PC-9 (cell line): ENCODE results near the gene C19orf18. TPM values are rescaled to one million over a fixed set of nuclear protein-coding genes. Genes with fewer than 3 reads are reported as not detected.

Experiments used
- BruUV-seq: library from RNA; stranded (reverse); fragments of 400-500 nt; replicated peaks from 2 replicates; lab custom pipeline; 2021; lab: Mats Ljungman, UMichigan
- CTCF ChIA-PET: fragments of 300-600 bp; sonication (Branson Sonifier 250); formaldehyde crosslinking; loops from one replicate; lab custom pipeline; 2022; ENCODE audit warnings: antibody characterized with exemption; lab: Charles Lee
- POLR2A ChIA-PET: fragments of 300-600 bp; sonication (Branson Sonifier 250); formaldehyde crosslinking; loops from one replicate; lab custom pipeline; 2022; ENCODE audit warnings: antibody characterized with exemption; ENCODE audit not compliant: unreplicated experiment; lab: Charles Lee
- DNase-seq, 2 experiments: peaks; one replicate each; pipeline versions ENCODE4 v3.0.0 to v3.0.0-alpha.2; 2015 to 2022; ENCODE audit warnings: mixed read lengths in 1 of 2
- H2AFZ ChIP-seq: fragments of 200-600 bp; sonication (generic); 2 replicates; pipeline ENCODE4 v1.8.1; 2017; ENCODE audit warnings: antibody characterized with exemption
- H3F3A ChIP-seq: fragments of 200-600 bp; sonication (generic); 2 replicates; pipeline ENCODE4 v1.8.1; 2017; ENCODE audit warnings: antibody characterized with exemption, mild to moderate bottlenecking, low read depth; ENCODE audit not compliant: insufficient read depth
- H3K27ac ChIP-seq: fragments of 200-600 bp; sonication (generic); 2 replicates; pipeline ENCODE4 v1.6.1; 2016; ENCODE audit warnings: mixed run types
- H3K27me3 ChIP-seq: fragments of 200-600 bp; sonication (generic); 2 replicates; pipeline ENCODE4 v1.6.1; 2016; ENCODE audit warnings: low read depth, mixed run types; ENCODE audit not compliant: insufficient read depth
- H3K36me3 ChIP-seq: fragments of 200-600 bp; sonication (generic); 2 replicates; pipeline ENCODE4 v1.6.1; 2016; ENCODE audit warnings: low read depth, mixed run types
- H3K4me1 ChIP-seq: fragments of 200-600 bp; sonication (generic); replicated peaks from 2 replicates; pipeline ENCODE4 v1.6.1; 2016; ENCODE audit warnings: mixed run types; ENCODE audit not compliant: insufficient read depth
- H3K4me2 ChIP-seq: fragments of 200-600 bp; sonication (generic); 2 replicates; pipeline ENCODE4 v1.6.1; 2017; ENCODE audit warnings: mixed run types
- H3K4me3 ChIP-seq: fragments of 200-600 bp; sonication (generic); 2 replicates; pipeline ENCODE4 v1.6.1; 2016; ENCODE audit warnings: mixed run types
- H3K79me2 ChIP-seq: fragments of 200-600 bp; sonication (generic); 2 replicates; pipeline ENCODE4 v1.6.1; 2017; ENCODE audit warnings: low read depth, mixed run types
- H3K9me2 ChIP-seq: fragments of 200-600 bp; sonication (generic); 2 replicates; pipeline ENCODE4 v1.8.1; 2017; ENCODE audit warnings: mild to moderate bottlenecking; ENCODE audit not compliant: insufficient read depth
- H3K9me3 ChIP-seq: fragments of 200-600 bp; sonication (generic); 2 replicates; pipeline ENCODE4 v1.8.1; 2016; ENCODE audit warnings: low read depth; ENCODE audit not compliant: insufficient read depth
- H4K20me1 ChIP-seq: fragments of 200-600 bp; sonication (generic); 2 replicates; pipeline ENCODE4 v1.8.1; 2017; ENCODE audit not compliant: insufficient read depth
- EZH2 ChIP-seq: fragments of 200-600 bp; sonication (generic); IDR thresholded peaks from 2 replicates; pipeline ENCODE4 v1.8.0; 2017; ENCODE audit warnings: antibody characterized with exemption, low read depth
- intact Hi-C: fragments of 100-400 bp; cut with micrococcal nuclease; formaldehyde crosslinking; loops from one replicate; pipeline ENCODE4 v1.10.0; 2022; ENCODE audit not compliant: unreplicated experiment
- total RNA-seq: library from RNA; stranded (reverse); gene quantifications from 2 replicates; pipeline ENCODE4 v1.2.3, GENCODE V29; 2021
- TF ChIP-seq, protein P1 (sequence below): fragments of 200-600 bp; sonication (generic); conservative IDR thresholded peaks from 2 replicates; pipeline ENCODE4 v1.6.1; 2017; ENCODE audit warnings: mixed run types, antibody characterized with exemption, mild to moderate bottlenecking, moderate library complexity

The C19orf18 gene
- total RNA-seq, 1 experiment from 2014 or later: not detected

DNA sequence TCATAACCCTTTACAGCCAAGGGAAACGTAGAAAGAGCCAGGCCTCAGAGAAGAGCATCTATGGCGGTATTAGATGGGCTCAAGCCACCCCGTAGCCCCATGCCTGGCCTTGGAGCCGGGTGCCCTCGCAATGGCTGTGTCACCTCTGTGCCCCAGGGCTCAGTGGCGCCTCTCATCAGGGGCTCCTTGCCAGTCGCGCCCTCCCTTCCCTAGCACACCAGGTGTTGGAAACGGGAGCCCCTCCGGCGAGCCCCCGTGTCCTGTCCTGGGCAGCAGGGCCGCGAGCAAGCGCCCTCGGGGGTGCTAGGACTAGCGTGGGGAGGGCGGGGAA is 27.3 kb downstream of the C19orf18 start:
- no peak for TF ChIP-seq EZH2
- TF ChIP-seq, protein P1, sequence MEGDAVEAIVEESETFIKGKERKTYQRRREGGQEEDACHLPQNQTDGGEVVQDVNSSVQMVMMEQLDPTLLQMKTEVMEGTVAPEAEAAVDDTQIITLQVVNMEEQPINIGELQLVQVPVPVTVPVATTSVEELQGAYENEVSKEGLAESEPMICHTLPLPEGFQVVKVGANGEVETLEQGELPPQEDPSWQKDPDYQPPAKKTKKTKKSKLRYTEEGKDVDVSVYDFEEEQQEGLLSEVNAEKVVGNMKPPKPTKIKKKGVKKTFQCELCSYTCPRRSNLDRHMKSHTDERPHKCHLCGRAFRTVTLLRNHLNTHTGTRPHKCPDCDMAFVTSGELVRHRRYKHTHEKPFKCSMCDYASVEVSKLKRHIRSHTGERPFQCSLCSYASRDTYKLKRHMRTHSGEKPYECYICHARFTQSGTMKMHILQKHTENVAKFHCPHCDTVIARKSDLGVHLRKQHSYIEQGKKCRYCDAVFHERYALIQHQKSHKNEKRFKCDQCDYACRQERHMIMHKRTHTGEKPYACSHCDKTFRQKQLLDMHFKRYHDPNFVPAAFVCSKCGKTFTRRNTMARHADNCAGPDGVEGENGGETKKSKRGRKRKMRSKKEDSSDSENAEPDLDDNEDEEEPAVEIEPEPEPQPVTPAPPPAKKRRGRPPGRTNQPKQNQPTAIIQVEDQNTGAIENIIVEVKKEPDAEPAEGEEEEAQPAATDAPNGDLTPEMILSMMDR: no peak
- Histone ChIP-seq H3K9me2 (no peaks in the 10 kb centered on the region), H3K4me1 (peaks cover 9% of the 10 kb centered on the region), H3K27ac (peak overlapping the region; percentile 35; the same call in 1 of the 2 replicates), H3K4me3 (peak overlapping the region; percentile 91), H3K9me3 (peaks cover 63% of the 10 kb centered on the region), H3F3A (peaks cover 6% of the 10 kb centered on the region; the same call in 1 of the 2 replicates), H3K27me3 (0 out of 2 replicates have a peak, but pooled peaks cover 4% of the 10 kb centered on the region), H4K20me1 (no peaks in the 10 kb centered on the region), H3K36me3 (peaks cover 27% of the 10 kb centered on the region), H3K4me2 (peak overlapping the region; percentile 91), H2AFZ (peak overlapping the region; percentile 96), H3K79me2 (peaks cover 27% of the 10 kb centered on the region)
- ChIA-PET CTCF (no interaction called here), POLR2A (no interaction called here)
- intact Hi-C loops: loop anchor here (1.0 kb wide), 4 partner anchors 55 to 470 kb away; partner anchors contain the start of genes ZNF606 and ZNF772
- no TSS peak for BruUV-seq
- peak in 1 of 2 experiments; percentile 5 for DNase-seq

DNA sequence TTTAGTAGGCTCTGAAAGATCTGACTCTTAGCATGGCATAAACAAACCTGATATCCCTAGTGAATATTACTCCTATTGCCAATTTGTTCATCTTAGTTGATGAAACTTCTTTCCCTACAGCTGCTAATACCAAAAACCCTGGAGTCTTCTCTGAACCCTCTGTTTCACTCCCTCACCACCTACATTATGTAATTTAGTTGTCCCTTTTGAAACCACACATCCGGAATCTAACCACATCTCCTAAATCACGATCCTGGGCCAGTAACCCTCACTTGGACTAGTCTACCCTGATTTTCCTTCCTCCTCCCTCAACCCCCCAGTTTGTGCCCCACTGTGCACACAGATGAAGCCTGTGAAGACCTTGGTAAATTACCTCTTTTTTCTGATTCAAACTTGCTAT is 28.0 kb downstream of the C19orf18 start:
- Histone ChIP-seq H3K4me2 (peak overlapping the region; percentile 91), H4K20me1 (no peaks in the 10 kb centered on the region), H3K27ac (no peak overlapping the region), H2AFZ (no peak overlapping the region), H3K27me3 (no peaks in the 10 kb centered on the region), H3K36me3 (peaks cover 34% of the 10 kb centered on the region), H3K4me1 (peaks cover 9% of the 10 kb centered on the region), H3K4me3 (peak overlapping the region; percentile 91), H3K9me2 (no peaks in the 10 kb centered on the region), H3K79me2 (peaks cover 27% of the 10 kb centered on the region), H3K9me3 (peaks cover 70% of the 10 kb centered on the region), H3F3A (peaks cover 6% of the 10 kb centered on the region; the same call in 1 of the 2 replicates)
- intact Hi-C loops: no loop called here
- ChIA-PET CTCF (no interaction called here), POLR2A (no interaction called here)
- no peak for TF ChIP-seq EZH2
- TF ChIP-seq, protein P1: no peak
- DNase-seq: no peak
- BruUV-seq: no TSS peak

DNA sequence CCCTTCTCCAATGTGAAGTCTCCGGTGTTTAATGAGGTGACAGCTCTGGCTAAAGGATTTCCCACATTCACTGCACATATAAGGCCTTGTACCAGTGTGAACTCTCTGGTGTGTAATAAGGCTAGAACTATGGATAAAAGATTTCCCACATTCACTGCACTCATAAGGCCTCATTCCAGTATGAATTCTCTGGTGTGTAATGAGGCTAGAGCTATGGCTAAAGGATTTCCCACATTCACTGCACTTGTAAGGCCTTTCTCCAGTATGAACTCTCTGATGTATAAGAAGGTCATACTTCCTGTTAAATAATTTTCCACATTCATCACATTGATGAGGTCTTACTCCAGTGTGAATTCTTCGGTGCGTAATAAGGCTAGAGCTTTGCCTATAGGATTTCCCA is 32.7 kb downstream of the C19orf18 start:
- intact Hi-C loops: no loop called here
- no TSS peak for BruUV-seq
- no peak overlapping the region for H2AFZ ChIP-seq
- peaks cover 90% of the 10 kb centered on the region for H3K9me3 ChIP-seq
- DNase-seq: no peak
- peaks cover 18% of the 10 kb centered on the region for H3K79me2 ChIP-seq
- H3K27ac ChIP-seq: no peak overlapping the region
- peaks cover 46% of the 10 kb centered on the region for H3K36me3 ChIP-seq
- peaks cover 8% of the 10 kb centered on the region for H3K4me1 ChIP-seq
- H3F3A ChIP-seq: no peaks in the 10 kb centered on the region
- TF ChIP-seq, protein P1: no peak
- no peak for TF ChIP-seq EZH2
- POLR2A ChIA-PET: no interaction called here
- H3K4me2 ChIP-seq: no peak overlapping the region
- CTCF ChIA-PET: no interaction called here
- H3K9me2 ChIP-seq: no peaks in the 10 kb centered on the region
- 0 out of 2 replicates have a peak overlapping the region, but pooled peaks have one; percentile 16 for H3K4me3 ChIP-seq
- no peaks in the 10 kb centered on the region for H3K27me3 ChIP-seq
- H4K20me1 ChIP-seq: no peaks in the 10 kb centered on the region
